Tibial nerve (tissue), 3 donors: ENCODE measurements around the gene FRMD4A.

ENCODE experiments used
- CTCF ChIP-seq, 5 experiments: fragments of 200-600 bp in 3 of 5; fragments of 450-650 bp in 2 of 5; sonication (generic) in 3 of 5; IDR thresholded peaks; one replicate each; pipeline ENCODE4 v1.5.1; 2016 to 2019; ENCODE audit warnings: antibody characterized with exemption in 5 of 5, mild to moderate bottlenecking in 3 of 5, moderate library complexity in 2 of 5
- POLR2A ChIP-seq, 2 donors: fragments of 450-650 bp; IDR thresholded peaks; one replicate each; pipeline ENCODE4 v1.6.1; 2017; ENCODE audit warnings: antibody characterized with exemption in 2 of 2, mild to moderate bottlenecking in 2 of 2, moderate library complexity in 2 of 2

- TF ChIP-seq POLR2A (IDR thresholded peaks at IDR 0.05) (no peak), CTCF (IDR thresholded peaks at IDR 0.05) (no peak)
Measured at GRCh38 chr10:14293526-14293925, 37.2 kb downstream of the FRMD4A start.
